Kidney (tissue), 14 donors: ENCODE data around the gene FLNB. TPM values are rescaled to one million over a fixed set of nuclear protein-coding genes. Genes with fewer than 3 reads are reported as not detected.

Experiments
- DNase-seq, 5 donors: peaks; one replicate each; pipeline ENCODE4 v3.0.0-alpha.2; 2013 to 2020
- FAIRE-seq: peaks from 2 replicates; lab custom pipeline; 2012; peaks lifted over from hg19 to GRCh38; lab: Jason Lieb, UNC
- H3K27ac ChIP-seq, 2 donors: one replicate each; pipeline ENCODE4 v1.7.0; 2013; ENCODE audit warnings: low read depth in 2 of 2, low read length in 2 of 2, inconsistent platforms in 1 of 2
- H3K27me3 ChIP-seq: one replicate; pipeline ENCODE4 v1.7.1; 2013; ENCODE audit warnings: low read length, inconsistent platforms; ENCODE audit not compliant: control insufficient read depth, insufficient read depth
- H3K36me3 ChIP-seq, 3 donors: one replicate each; pipeline versions ENCODE4 v1.7.0 to v1.7.1; 2013; ENCODE audit warnings: low read length in 3 of 3, control low read depth in 1 of 3, inconsistent platforms in 1 of 3; ENCODE audit not compliant: insufficient read depth in 3 of 3, control insufficient read depth in 2 of 3
- H3K4me1 ChIP-seq, 3 donors: one replicate each; pipeline versions ENCODE4 v1.7.0 to v1.7.1; 2013; ENCODE audit warnings: low read length in 3 of 3, inconsistent platforms in 1 of 3, low read depth in 1 of 3; ENCODE audit not compliant: control insufficient read depth in 2 of 3, insufficient read depth in 2 of 3
- H3K4me3 ChIP-seq, 3 donors: one replicate each; pipeline versions ENCODE4 v1.7.0 to v1.8.1; 2013; ENCODE audit warnings: low read length in 3 of 3, control low read depth in 1 of 3, inconsistent platforms in 1 of 3
- H3K9ac ChIP-seq, 3 donors: one replicate each; pipeline versions ENCODE4 v1.7.0 to v1.7.1; 2013; ENCODE audit warnings: low read length in 3 of 3, control low read depth in 1 of 3, inconsistent platforms in 1 of 3
- H3K9me3 ChIP-seq, 3 donors: one replicate each; pipeline versions ENCODE4 v1.7.0 to v1.7.1; 2013; ENCODE audit warnings: low read length in 3 of 3, control low read depth in 1 of 3, inconsistent platforms in 1 of 3; ENCODE audit not compliant: control insufficient read depth in 2 of 3, insufficient read depth in 1 of 3
- intact Hi-C: fragments of 100-400 bp; cut with DNase I; formaldehyde crosslinking; loops from one replicate; pipeline ENCODE4 v1.11.1; 2022
- polyA plus RNA-seq: library from polyadenylated mRNA; stranded (reverse); fragments of 350-450 nt; fragmentation: Illumina TruSeq; extraction: RNeasy Lipid Tissue Mini Kit (QIAGEN cat#74804); gene quantifications from one replicate; pipeline ENCODE4 v1.2.3, GENCODE V29; 2014; ENCODE audit warnings: low read depth, low replicate concordance; ENCODE audit not compliant: insufficient read depth
- total RNA-seq: library from RNA; stranded (reverse); fragmentation: NEBNext Ultra II Directional; extraction: Animal tissue kit (Norgen Biotek cat#: 25700); gene quantifications from one replicate; pipeline ENCODE4 v1.2.1, GENCODE V29; 2021
- TF ChIP-seq, protein P1 (sequence below): IDR thresholded peaks from 3 replicates; pipeline ENCODE4 v1.5.1; 2012; ENCODE audit warnings: mild to moderate bottlenecking, moderate library complexity, borderline replicate concordance; ENCODE audit not compliant: insufficient read depth; ENCODE audit errors: extremely low read depth
- donor health status: control.
- donor health status: control.
- donor health status: control.
- donor health status: control.
- donor health status: control.
- donor health status: DM: yes; HTN: yes; CAD: no.
- donor health status: Normal renal cell carcinoma (clear cell type).

FLNB gene
- total and polyA plus RNA-seq, 2 donors from 2014 or later, result 115 to 216 TPM

DNA sequence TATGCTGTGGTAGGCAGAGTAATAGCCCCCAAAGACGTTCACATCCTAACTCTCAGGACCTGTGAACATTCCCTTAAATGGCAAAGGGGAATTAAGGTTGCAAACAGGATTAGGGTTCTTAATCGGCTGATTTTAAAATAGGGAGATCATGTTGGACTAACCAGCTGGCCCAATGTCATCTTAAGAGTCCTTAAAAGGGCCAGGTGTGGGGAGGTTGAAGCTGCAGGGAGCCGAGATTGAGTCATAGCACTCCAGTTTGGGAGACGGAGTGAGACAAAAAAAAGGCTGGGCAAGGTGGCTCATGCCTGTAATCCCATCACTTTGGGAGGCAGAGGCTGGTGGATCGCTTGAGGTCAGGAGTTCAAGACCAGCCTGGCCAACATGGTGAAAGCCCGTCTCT, 1.6 kb upstream of the FLNB start:
- Histone ChIP-seq H3K27ac (no peak overlapping the region), H3K4me1 (peaks cover 0 to 14% (median 13%) of the 10 kb centered on the region in 3 donors), H3K36me3 (no peaks in the 10 kb centered on the region), H3K27me3 (no peaks in the 10 kb centered on the region), H3K9ac (no peak overlapping the region), H3K4me3 (no peak overlapping the region), H3K9me3 (no peaks in the 10 kb centered on the region)
- intact Hi-C loops, result no loop called here
- DNase-seq (no peak), FAIRE-seq (no peak)
- TF ChIP-seq, protein P1, sequence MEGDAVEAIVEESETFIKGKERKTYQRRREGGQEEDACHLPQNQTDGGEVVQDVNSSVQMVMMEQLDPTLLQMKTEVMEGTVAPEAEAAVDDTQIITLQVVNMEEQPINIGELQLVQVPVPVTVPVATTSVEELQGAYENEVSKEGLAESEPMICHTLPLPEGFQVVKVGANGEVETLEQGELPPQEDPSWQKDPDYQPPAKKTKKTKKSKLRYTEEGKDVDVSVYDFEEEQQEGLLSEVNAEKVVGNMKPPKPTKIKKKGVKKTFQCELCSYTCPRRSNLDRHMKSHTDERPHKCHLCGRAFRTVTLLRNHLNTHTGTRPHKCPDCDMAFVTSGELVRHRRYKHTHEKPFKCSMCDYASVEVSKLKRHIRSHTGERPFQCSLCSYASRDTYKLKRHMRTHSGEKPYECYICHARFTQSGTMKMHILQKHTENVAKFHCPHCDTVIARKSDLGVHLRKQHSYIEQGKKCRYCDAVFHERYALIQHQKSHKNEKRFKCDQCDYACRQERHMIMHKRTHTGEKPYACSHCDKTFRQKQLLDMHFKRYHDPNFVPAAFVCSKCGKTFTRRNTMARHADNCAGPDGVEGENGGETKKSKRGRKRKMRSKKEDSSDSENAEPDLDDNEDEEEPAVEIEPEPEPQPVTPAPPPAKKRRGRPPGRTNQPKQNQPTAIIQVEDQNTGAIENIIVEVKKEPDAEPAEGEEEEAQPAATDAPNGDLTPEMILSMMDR, result no peak

- FAIRE-seq (no peak), DNase-seq (peak in 3 of 5 donors; percentile 44 to 81 (median 64))
- Histone ChIP-seq H3K4me3 (peak overlapping the region; percentile 98 to 100 (median 100)), H3K9me3 (no peaks in the 10 kb centered on the region), H3K4me1 (peaks cover 0 to 32% (median 28%) of the 10 kb centered on the region in 3 donors), H3K27ac (peak overlapping the region; percentile 87), H3K36me3 (no peaks in the 10 kb centered on the region), H3K27me3 (no peaks in the 10 kb centered on the region), H3K9ac (peak overlapping the region; percentile 97 to 98 (median 98))
- TF ChIP-seq, protein P1, result no peak
- intact Hi-C loops, result no loop called here
Measured at GRCh38 chr3:58009026-58009748, 965 bp downstream of the FLNB start.

DNA sequence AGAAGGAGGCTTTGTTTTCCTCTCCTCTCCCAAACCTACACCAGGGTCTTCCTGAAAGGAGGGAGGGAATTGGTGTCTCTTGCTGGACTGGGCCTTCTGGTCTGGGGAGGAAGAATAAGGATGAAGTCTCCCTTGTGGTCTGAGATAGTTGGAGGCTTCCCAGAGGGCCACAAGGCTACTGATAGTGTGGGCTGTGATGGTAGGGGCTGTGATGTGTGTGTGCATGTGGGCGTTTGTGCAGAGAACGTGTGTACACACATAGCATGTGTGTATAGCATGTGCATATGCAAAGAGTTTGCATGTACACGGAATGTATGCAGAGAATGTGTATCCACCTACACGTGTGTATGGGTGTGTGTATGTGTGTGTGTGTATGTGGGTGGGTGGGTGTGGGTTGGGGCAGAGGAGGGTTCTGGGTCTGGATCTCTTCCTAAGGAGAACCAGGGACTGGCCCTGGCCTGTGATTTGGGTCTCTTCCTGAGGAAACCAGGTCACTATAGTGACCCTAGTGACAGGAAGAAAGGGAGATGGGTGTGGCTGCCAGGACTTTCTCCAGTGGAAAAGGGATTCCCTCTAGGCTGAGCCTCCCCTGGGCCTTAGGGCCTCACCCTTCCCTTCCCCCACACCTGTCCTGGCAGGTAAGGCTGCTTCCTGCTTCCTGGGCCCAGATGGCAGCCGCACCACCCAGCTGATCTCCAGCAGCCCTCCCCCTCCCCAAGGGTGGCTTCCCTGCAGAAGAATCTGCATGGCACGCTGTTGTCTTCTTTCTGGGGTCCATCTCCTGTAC, 1.7 kb downstream of the FLNB start:
- Histone ChIP-seq H3K9ac (peak overlapping the region; percentile 97 to 98 (median 98)), H3K27ac (peak overlapping the region; percentile 87), H3K27me3 (no peaks in the 10 kb centered on the region), H3K4me1 (peaks cover 0 to 35% (median 31%) of the 10 kb centered on the region in 3 donors), H3K9me3 (no peaks in the 10 kb centered on the region), H3K4me3 (peak overlapping the region; percentile 98 to 100 (median 100)), H3K36me3 (no peaks in the 10 kb centered on the region)
- FAIRE-seq (no peak), DNase-seq (peak in 3 of 5 donors; percentile 46 to 89 (median 59))
- intact Hi-C loops, result no loop called here
- TF ChIP-seq, protein P1, result no peak
